NCI-H69 (cell line): Measurements from ENCODE around the gene ADGRA1.
"Not testable (repeated sequence)": the region's sequence is repeated elsewhere in the genome, so short reads cannot be mapped to it uniquely, and the experiment has no call there.

Experiments used
- DNase-seq: peaks from one replicate; lab custom pipeline; 2025; lab: John Stamatoyannopoulos, UW

Gene ADGRA1

GRCh38 chr10:133164816-133165555, 77.3 kb downstream of the ADGRA1 start:
- DNase-seq, result no peak

DNA sequence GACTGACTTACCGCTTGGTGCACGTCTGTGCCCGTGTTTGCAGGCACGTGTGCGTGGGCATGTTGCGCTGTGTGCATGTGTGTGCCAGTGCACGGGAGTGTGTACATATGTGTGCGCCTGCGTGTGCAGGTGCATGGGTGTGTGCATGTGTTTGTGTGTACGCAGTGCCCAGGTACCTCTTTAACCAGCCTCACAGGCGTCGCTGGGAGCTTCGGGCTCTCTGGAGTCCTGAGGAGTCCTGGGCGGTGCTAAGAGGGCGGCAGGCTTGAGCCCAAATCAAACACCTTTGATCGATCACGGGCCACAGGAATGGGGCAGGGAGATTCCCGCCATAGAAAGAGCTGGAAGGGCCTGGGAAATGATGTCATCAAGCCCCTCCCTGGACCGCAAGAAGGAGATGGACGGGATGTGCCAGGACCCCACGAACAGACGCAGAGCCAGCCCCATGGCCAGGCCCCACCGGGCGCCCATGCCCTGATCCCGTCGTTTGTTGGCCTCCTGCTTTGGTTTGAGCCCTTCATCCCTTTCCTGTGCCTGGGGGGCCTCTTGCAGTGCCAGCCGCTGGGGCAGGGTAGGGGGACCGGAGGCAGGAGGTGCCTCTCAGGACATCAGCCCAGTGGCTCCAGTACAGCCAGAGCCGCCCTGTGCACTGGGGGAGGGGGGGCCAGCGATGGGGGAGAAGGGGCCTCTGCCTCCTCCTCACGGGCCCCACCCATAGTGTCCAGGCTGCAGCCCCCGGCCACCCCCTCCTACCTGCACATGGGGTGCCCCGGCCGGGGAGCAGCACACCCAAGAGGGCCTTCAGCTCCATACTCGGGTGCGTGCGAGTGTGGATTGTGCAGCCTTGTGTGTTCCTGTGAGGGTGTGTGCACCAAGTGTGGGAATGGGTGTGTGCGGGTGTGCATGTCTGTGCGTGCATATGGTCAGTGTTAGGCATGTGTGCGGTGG, 78.1 kb downstream of the ADGRA1 start:
- no peak for DNase-seq

GRCh38 chr10:133166504-133166827, 78.7 kb downstream of the ADGRA1 start:
- no peak for DNase-seq

- no peak for DNase-seq
These were observed 79.3 kb downstream of the ADGRA1 start for GRCh38 chr10:133166828-133167692.

GRCh38 chr10:133167693-133168616, 80.2 kb downstream of the ADGRA1 start:
- no peak for DNase-seq

GRCh38 chr10:133168617-133169031, 80.9 kb downstream of the ADGRA1 start:
- no peak for DNase-seq

DNA sequence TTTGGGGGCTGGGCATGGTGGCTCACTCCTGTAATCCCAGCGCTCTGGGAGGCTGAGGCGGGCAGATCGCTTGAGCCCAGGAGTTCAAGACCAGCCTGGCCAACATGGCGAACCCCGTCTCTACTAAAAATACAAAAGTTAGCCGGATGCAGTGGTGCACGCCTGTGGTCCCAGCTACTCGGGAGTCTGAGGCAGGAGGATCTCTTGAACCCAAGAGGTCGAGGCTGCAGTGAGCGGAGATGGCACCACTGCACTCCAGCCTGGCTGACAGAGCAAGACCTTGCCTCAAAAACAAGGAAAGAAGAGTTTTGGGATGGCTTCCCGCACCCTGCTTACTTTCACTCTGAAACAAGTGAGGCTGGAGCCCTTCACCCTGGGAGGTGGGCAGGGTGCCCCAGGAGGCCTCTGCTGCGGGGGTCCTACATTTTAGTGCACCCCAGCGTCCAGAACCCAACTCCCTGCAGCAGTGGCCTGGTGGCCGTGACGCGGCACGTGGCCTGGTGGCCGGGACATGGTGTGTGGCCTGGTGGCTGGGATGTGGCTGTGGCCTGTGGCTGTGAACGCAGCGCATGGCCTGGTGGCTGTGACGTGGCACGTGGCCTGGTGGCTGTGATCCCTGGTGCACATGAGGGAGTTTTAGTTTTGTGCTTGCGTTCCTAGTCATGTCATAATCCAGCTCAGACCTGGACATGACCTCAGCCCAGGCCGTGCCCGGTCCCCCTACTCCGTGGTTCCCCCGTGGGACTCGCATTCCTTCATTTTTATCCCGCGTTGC, 81.6 kb downstream of the ADGRA1 start:
- DNase-seq, result no peak

GRCh38 chr10:133170092-133170491, 82.4 kb downstream of the ADGRA1 start:
- DNase-seq, result no peak

DNA sequence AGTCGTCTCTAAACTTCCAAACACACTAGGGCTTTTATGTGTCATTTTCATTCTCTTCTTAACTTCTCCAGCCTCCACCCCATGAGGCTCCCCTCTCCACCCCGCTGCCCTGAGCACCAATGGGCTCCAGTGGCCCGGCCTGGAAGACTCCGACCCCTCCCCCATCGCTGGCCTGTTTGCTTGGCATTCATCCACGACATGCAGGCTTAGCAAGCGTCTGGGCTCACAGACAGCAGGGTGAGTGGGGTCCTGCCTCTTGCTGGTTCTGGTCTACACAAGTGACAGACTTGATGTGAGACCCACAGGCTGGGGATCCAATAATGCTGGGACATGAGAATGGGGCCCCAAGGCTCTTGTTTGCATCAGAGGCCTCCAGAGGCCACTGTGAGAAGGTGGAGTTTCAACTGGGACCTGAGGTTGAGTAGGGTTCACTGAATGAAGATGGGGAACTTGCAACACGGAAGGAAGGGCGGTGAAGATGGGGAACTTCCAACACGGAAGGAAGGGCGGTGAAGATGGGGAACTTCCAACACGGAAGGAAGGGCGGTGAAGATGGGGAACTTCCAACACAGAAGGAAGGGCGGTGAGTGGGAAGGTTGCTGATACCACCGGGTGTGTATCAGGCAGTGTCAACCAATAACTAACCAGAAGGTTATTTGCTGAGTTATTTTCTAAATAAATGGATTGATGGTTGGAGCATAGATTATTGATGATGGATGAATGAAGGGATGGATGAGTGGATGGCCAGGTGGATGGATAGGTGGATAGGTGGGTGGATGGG, 86.3 kb downstream of the ADGRA1 start:
- DNase-seq, result no peak

GRCh38 chr10:133174689-133175263, 87.1 kb downstream of the ADGRA1 start:
- DNase-seq, result no peak

DNA sequence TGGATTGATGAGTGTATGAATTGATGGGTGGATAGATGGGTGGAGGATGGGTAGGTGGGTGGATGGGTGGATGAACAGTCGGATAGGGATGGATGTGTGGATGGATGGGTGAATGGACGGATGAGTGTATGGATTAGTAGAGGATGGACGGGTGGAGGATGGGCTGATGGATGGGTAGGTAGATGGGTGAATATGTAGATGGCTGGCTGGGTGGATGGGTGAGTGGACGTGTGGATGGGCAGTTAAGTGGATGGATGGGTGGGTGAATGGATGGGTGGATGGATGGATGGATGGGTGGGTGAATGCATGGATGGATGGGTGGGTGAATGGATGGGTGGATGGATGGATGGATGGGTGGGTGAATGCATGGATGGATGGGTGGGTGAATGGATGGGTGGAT, 87.9 kb downstream of the ADGRA1 start:
- not testable (repeated sequence) for DNase-seq

DNA sequence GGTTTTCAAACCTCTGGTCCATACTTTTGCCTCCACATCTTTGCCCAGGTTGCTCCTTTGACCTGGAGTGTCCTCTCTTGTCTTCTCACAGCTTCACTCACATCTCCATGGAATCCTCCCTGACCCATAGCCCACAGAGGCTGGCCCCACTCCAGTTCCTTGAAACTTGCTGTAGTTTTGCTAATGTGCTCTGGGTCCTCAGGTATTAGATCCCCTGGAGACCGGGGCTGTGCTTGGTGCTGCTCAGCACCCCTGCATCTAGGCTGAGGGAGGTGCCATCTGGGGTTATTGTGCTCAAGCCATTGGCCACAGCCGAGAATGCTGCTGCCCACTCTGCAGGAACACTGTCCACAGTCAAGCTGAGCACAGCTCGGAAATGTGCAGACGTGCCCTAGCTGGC, 88.8 kb downstream of the ADGRA1 start:
- DNase-seq, result no peak

- DNase-seq, result no peak
These were observed 89.8 kb downstream of the ADGRA1 start for GRCh38 chr10:133177380-133178157.

GRCh38 chr10:133178357-133179127, 90.8 kb downstream of the ADGRA1 start:
- no peak for DNase-seq

- no peak for DNase-seq
These were observed 91.4 kb downstream of the ADGRA1 start for GRCh38 chr10:133179128-133179520.

DNA sequence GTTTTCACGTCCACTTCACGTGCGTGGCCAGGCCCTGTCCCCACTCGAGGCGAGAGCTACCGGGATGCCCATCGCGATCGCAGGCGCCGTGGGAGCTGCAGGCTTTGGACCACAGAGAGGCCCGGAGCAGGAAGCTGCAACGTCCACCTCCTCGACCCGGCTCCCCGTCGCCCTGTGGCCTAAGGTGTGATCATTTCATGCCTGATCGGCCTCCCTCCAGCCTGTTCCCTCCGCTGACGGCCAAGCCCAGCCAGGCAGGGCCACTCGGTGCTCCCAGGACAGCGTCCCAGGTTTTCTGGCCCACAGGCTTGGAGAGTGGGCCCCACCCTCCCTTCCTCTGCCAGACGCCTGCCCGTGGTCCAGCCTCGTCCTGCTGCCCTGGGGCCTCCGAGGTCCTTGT, 91.9 kb downstream of the ADGRA1 start:
- DNase-seq, result no peak

GRCh38 chr10:133180192-133180964, 92.7 kb downstream of the ADGRA1 start:
- no peak for DNase-seq
